ENCODE data around the gene DUSP5. TPM values are rescaled to one million over a fixed set of nuclear protein-coding genes. Genes with fewer than 3 reads are reported as not detected.
"Not testable (repeated sequence)": the region's sequence is repeated elsewhere in the genome, so short reads cannot be mapped to it uniquely, and the experiment has no call there.

DUSP5 gene
- total RNA-seq, 1 donor from 2014 or later, result 8.7 TPM

DNA sequence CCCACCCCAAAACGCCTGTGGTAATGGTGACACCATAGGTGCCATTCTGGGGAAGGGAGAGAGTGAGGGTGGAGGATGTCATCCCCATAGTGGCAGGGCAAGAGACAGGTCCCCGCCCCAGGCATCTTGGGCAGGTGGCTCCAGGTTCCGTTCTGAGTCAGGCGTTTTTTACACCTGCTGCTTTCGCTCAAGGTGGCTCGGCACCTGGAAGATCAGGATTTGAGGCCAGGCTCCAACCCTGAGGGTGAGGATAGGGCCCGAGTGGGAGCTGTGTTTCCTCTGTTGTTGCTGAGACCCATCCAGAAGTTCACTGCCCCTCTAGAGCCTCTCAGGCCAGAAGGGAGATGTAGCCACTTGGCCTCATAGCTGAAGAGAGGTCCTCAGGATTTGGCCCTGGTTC is 36.6 kb upstream of the DUSP5 start:
- Mint-ChIP-seq H3K9me3 (ENCODE audit: low read depth) (no peaks in the 10 kb centered on the region), H3K4me1 (ENCODE audit: low read depth) (peaks cover 77% of the 10 kb centered on the region), H3K27me3 (ENCODE audit: low read depth) (no peaks in the 10 kb centered on the region), H3K36me3 (ENCODE audit: low read depth) (no peaks in the 10 kb centered on the region), H3K27ac (ENCODE audit: unreplicated experiment) (peak overlapping the region; percentile 75), H3K4me3 (ENCODE audit: unreplicated experiment) (no peak overlapping the region)
- TF ChIP-seq, protein P1, sequence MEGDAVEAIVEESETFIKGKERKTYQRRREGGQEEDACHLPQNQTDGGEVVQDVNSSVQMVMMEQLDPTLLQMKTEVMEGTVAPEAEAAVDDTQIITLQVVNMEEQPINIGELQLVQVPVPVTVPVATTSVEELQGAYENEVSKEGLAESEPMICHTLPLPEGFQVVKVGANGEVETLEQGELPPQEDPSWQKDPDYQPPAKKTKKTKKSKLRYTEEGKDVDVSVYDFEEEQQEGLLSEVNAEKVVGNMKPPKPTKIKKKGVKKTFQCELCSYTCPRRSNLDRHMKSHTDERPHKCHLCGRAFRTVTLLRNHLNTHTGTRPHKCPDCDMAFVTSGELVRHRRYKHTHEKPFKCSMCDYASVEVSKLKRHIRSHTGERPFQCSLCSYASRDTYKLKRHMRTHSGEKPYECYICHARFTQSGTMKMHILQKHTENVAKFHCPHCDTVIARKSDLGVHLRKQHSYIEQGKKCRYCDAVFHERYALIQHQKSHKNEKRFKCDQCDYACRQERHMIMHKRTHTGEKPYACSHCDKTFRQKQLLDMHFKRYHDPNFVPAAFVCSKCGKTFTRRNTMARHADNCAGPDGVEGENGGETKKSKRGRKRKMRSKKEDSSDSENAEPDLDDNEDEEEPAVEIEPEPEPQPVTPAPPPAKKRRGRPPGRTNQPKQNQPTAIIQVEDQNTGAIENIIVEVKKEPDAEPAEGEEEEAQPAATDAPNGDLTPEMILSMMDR (IDR thresholded peaks at IDR 0.05), result no peak
- DNase-seq (ENCODE audit: low spot score), result no peak

DNA sequence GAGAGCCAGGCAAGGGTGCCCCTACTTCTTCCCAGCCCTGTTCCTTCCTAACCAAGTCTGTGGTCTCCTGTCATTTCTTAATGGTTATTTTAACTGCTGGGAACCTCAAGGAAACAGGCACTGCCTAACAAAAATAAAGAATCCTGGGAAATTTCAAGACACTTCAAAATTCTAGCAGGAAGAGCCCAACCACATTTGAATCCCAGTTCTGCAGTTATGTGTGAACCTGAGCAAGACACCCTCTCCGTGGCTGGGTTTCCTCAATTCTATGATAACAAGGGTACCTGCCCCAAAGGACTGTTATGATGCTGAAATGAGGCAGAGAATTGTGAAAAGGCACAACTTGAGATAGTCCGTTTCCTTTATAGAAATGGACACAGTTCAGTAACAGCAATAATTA is 36.2 kb upstream of the DUSP5 start:
- H3K4me1 Mint-ChIP-seq (ENCODE audit: low read depth), result peaks cover 72% of the 10 kb centered on the region
- no peak overlapping the region for H3K4me3 Mint-ChIP-seq (ENCODE audit: unreplicated experiment)
- H3K9me3 Mint-ChIP-seq (ENCODE audit: low read depth), result no peaks in the 10 kb centered on the region
- peak overlapping the region; percentile 75 for H3K27ac Mint-ChIP-seq (ENCODE audit: unreplicated experiment)
- TF ChIP-seq, protein P1 (IDR thresholded peaks at IDR 0.05), result no peak
- H3K36me3 Mint-ChIP-seq (ENCODE audit: low read depth), result no peaks in the 10 kb centered on the region
- H3K27me3 Mint-ChIP-seq (ENCODE audit: low read depth), result no peaks in the 10 kb centered on the region
- DNase-seq (ENCODE audit: low spot score), result no peak

DNA sequence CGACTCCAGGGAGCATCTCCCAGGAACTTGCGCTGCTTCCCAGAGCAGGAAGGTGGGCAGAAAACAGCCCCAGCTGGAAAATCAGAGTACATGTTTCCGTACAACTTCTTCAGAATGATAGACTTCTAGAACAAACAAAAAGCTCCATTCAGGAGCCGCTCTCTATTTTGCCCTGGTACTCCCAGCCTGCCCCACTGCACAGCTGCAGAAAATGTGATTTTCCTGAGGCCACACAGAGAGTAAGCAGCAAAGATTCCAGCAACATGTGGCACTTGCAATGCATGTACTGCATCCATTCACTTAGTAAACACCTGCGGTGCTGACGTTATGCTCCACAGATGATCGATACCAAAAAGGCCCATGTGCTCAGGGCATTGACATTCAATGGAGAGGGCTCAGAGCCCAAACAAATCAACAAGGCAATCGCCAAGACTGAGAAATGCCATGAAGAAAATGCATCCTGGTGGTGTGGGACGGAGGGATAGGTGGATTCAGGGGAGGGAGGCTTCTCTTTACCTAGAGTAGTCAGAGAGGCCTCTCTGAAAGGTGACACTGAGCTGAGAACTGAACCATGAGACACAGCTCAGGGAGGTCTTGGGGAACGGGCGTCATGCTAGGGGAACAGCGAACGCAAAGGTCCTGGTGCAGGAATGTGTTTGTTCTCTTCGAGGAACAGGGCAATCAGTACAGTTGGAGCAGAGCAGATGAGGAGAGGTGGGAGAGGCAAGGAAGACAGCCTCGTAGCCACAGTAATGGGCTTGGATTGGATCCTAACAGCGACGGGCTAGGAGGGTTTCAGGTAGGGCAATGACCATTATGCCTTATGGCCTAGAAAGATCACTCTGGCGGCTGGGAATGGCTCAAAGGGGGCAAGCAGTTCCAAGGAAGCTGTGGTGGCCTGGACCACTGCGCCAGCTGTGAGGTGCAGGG is 35.3 kb upstream of the DUSP5 start:
- H3K36me3 Mint-ChIP-seq (ENCODE audit: low read depth), result no peaks in the 10 kb centered on the region
- H3K4me3 Mint-ChIP-seq (ENCODE audit: unreplicated experiment), result no peak overlapping the region
- H3K9me3 Mint-ChIP-seq (ENCODE audit: low read depth), result no peaks in the 10 kb centered on the region
- DNase-seq (ENCODE audit: low spot score), result no peak
- peak overlapping the region; percentile 38 for H3K27ac Mint-ChIP-seq (ENCODE audit: unreplicated experiment)
- H3K27me3 Mint-ChIP-seq (ENCODE audit: low read depth), result no peaks in the 10 kb centered on the region
- TF ChIP-seq, protein P1 (IDR thresholded peaks at IDR 0.05), result no peak
- peaks cover 66% of the 10 kb centered on the region for H3K4me1 Mint-ChIP-seq (ENCODE audit: low read depth)

DNA sequence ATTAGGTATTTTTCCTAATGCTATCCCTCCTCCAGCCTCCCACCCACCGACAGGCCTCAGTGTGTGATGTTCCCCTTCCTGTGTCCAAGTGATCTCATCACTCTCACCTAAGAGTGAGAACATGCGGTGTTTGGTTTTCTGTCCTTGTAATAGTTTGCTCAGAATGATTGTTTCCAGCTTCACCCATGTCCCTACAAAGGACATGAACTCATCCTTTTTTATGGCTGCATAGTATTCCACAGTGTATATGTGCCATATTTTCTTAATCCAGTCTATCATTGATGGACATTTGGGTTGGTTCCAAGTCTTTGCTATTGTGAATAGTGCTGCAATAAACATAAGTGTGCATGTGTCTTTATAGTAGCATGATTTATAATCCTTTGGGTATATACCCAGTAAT is 29.4 kb upstream of the DUSP5 start:
- not testable (repeated sequence) for H3K27ac Mint-ChIP-seq (ENCODE audit: unreplicated experiment); H3K4me3 Mint-ChIP-seq (ENCODE audit: unreplicated experiment); DNase-seq (ENCODE audit: low spot score); H3K27me3 Mint-ChIP-seq (ENCODE audit: low read depth); H3K36me3 Mint-ChIP-seq (ENCODE audit: low read depth); H3K9me3 Mint-ChIP-seq (ENCODE audit: low read depth)
- peaks cover 26% of the 10 kb centered on the region for H3K4me1 Mint-ChIP-seq (ENCODE audit: low read depth)

DNA sequence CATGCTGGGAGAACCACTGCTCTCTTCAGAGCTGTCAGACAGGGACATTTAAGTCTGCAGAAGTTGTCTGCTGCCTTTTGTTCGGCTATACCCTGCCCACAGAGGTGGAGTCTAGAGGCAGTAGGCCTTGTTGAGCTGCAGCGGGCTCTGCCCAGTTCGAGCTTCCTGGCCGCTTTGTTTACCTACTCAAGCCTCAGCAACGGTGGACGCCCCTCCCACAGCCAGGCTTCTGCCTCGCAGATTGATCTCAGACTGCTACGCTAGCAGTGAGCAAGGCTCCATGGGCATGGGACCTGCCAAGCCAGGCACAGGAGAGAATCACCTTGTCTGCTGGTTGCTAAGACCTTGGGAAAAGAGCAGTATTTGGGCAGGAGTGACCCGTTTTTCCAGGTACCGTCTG is 27.2 kb upstream of the DUSP5 start:
- H3K4me3 Mint-ChIP-seq (ENCODE audit: unreplicated experiment); H3K27me3 Mint-ChIP-seq (ENCODE audit: low read depth); H3K9me3 Mint-ChIP-seq (ENCODE audit: low read depth); DNase-seq (ENCODE audit: low spot score); H3K4me1 Mint-ChIP-seq (ENCODE audit: low read depth); H3K27ac Mint-ChIP-seq (ENCODE audit: unreplicated experiment); H3K36me3 Mint-ChIP-seq (ENCODE audit: low read depth): not testable (repeated sequence)

DNA sequence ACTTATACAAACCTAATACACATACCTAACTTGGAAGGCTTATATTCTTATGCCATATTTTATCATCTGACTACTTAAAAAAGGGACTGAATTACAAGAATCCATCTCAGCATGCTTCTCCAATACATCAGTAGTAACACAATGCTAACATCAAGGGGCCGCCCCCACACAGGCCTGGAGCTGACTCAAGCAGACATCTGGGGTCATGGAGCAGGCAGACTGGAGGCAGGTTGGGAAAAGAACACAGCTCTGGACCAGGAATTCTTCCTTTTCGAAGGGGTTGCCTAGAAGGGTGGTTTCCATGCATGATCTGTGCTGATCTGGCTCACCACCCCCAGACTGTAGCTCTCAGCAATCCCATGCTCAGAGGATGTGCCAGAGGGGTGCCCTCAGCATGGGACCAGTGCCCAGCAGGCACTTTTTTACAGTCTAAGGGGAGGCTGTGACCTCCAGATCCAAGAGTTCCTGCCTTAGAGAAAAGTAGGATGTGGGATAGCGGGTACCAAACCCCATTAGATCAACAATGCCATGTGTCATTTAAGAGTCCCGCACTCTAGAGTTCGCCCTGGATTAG is 26.1 kb upstream of the DUSP5 start:
- Mint-ChIP-seq H3K4me3 (ENCODE audit: unreplicated experiment) (no peak overlapping the region), H3K36me3 (ENCODE audit: low read depth) (peaks cover 3% of the 10 kb centered on the region), H3K9me3 (ENCODE audit: low read depth) (peaks cover 3% of the 10 kb centered on the region), H3K4me1 (ENCODE audit: low read depth) (peaks cover 8% of the 10 kb centered on the region), H3K27me3 (ENCODE audit: low read depth) (no peaks in the 10 kb centered on the region), H3K27ac (ENCODE audit: unreplicated experiment) (no peak overlapping the region)
- no peak for DNase-seq (ENCODE audit: low spot score)
- TF ChIP-seq, protein P1 (IDR thresholded peaks at IDR 0.05), result no peak
